KMS-11 (cell line): ENCODE results near the gene LRRN4.

ENCODE experiments used
- H2AFZ ChIP-seq: fragments of 200-600 bp; sonication (generic); 2 replicates; pipeline ENCODE4 v1.6.1; 2016; ENCODE audit warnings: antibody characterized with exemption, mixed run types, low read depth
- H3K27ac ChIP-seq: fragments of 200-600 bp; sonication (generic); 2 replicates; pipeline ENCODE4 v1.6.1; 2016; ENCODE audit warnings: mild to moderate bottlenecking, mixed run types
- H3K27me3 ChIP-seq: fragments of 200-600 bp; sonication (generic); 2 replicates; pipeline ENCODE4 v1.6.1; 2017; ENCODE audit warnings: mild to moderate bottlenecking, low read depth, mixed run types, moderate library complexity; ENCODE audit not compliant: insufficient read depth
- H3K36me3 ChIP-seq: fragments of 200-600 bp; sonication (generic); 2 replicates; pipeline ENCODE4 v1.6.1; 2017; ENCODE audit warnings: mild to moderate bottlenecking, mixed run types; ENCODE audit not compliant: insufficient read depth
- H3K4me1 ChIP-seq: fragments of 200-600 bp; sonication (generic); 2 replicates; pipeline ENCODE4 v1.6.1; 2016; ENCODE audit warnings: mild to moderate bottlenecking, low read depth, mixed run types; ENCODE audit not compliant: poor library complexity, severe bottlenecking
- H3K4me2 ChIP-seq: fragments of 200-600 bp; sonication (generic); 2 replicates; pipeline ENCODE4 v1.7.0; 2016; ENCODE audit warnings: mild to moderate bottlenecking, mixed run types
- H3K4me3 ChIP-seq: fragments of 200-600 bp; sonication (generic); IDR thresholded peaks from 2 replicates; pipeline ENCODE4 v1.6.1; 2017; ENCODE audit warnings: low read depth, low read length, mixed read lengths; ENCODE audit not compliant: insufficient read depth
- H3K79me2 ChIP-seq: fragments of 200-600 bp; sonication (generic); 2 replicates; pipeline ENCODE4 v1.6.1; 2016; ENCODE audit warnings: low read depth, mixed run types; ENCODE audit not compliant: insufficient read depth
- H3K9ac ChIP-seq: fragments of 200-600 bp; sonication (generic); 2 replicates; pipeline ENCODE4 v1.6.1; 2016; ENCODE audit warnings: mild to moderate bottlenecking, mixed run types
- H4K20me1 ChIP-seq: fragments of 200-600 bp; sonication (generic); 2 replicates; pipeline ENCODE4 v1.6.1; 2016; ENCODE audit warnings: mild to moderate bottlenecking, mixed run types; ENCODE audit not compliant: insufficient read depth
- CTCF ChIP-seq: fragments of 200-600 bp; sonication (generic); conservative IDR thresholded peaks from 2 replicates; pipeline ENCODE4 v1.6.1; 2017; ENCODE audit warnings: low read depth, mild to moderate bottlenecking, antibody characterized with exemption, low read length, moderate library complexity, mixed read lengths

The LRRN4 gene

GRCh38 chr20:6060213-6060612, 6.4 kb upstream of the LRRN4 start:
- Histone ChIP-seq H2AFZ (no peak overlapping the region), H3K79me2 (no peaks in the 10 kb centered on the region), H3K4me3 (no peak overlapping the region)

DNA sequence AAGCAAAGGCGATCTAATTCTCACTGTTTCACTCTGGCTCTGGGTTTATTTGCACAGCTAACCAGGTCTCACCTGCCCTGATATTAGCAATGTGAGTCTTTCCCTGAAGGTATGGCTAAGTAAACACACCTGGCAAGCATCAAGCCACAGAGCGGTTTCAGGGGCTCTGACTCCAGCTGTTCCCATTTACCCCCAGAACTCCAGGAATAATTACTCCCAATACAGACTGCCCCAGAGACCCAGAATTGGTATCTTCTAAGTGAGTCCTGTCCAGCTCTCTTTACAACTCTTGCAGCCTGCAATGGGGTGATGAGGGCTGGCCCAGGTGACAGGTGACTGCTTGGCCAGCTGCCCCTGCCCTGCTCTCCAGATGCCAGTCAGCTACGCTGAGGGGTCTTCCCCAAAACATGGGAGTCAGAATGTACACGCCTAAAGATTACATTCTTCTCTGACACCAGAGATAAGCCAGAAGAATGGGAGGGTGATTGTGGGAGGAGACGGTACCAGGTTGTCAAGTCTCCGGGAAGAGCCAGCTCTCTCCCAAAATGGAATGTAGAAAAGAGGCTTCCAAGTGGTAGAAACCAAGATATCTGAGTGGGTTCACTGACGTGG, 4.9 kb upstream of the LRRN4 start:
- no peaks in the 10 kb centered on the region for H3K4me1 ChIP-seq
- TF ChIP-seq CTCF = no peak
- H3K9ac ChIP-seq = no peak overlapping the region
- H3K27ac ChIP-seq = no peak overlapping the region
- no peaks in the 10 kb centered on the region for H3K27me3 ChIP-seq
- H4K20me1 ChIP-seq = no peaks in the 10 kb centered on the region
- no peak overlapping the region for H3K4me3 ChIP-seq
- H3K4me2 ChIP-seq = no peak overlapping the region
- no peaks in the 10 kb centered on the region for H3K36me3 ChIP-seq
- H2AFZ ChIP-seq = no peak overlapping the region
- no peaks in the 10 kb centered on the region for H3K79me2 ChIP-seq

More at GRCh38 chr20:6060213-6060612, 6.4 kb upstream of the LRRN4 start:
- TF ChIP-seq CTCF = no peak
- Histone ChIP-seq H3K27me3 (no peaks in the 10 kb centered on the region), H3K4me1 (no peaks in the 10 kb centered on the region), H3K4me2 (no peak overlapping the region), H3K9ac (no peak overlapping the region), H3K36me3 (no peaks in the 10 kb centered on the region), H3K27ac (no peak overlapping the region), H4K20me1 (no peaks in the 10 kb centered on the region)

GRCh38 chr20:6057691-6058090, 3.8 kb upstream of the LRRN4 start:
- no peak for TF ChIP-seq CTCF
- no peaks in the 10 kb centered on the region for H3K27me3 ChIP-seq

GRCh38 chr20:6057139-6057538, 3.3 kb upstream of the LRRN4 start:
- H4K20me1 ChIP-seq = no peaks in the 10 kb centered on the region
- H3K4me2 ChIP-seq = no peak overlapping the region
- no peaks in the 10 kb centered on the region for H3K27me3 ChIP-seq
- H3K79me2 ChIP-seq = no peaks in the 10 kb centered on the region
- H3K4me1 ChIP-seq = no peaks in the 10 kb centered on the region
- no peaks in the 10 kb centered on the region for H3K36me3 ChIP-seq
- no peak overlapping the region for H3K4me3 ChIP-seq
- H3K27ac ChIP-seq = no peak overlapping the region
- TF ChIP-seq CTCF = no peak
- no peak overlapping the region for H2AFZ ChIP-seq
- H3K9ac ChIP-seq = no peak overlapping the region

More at GRCh38 chr20:6057691-6058090, 3.8 kb upstream of the LRRN4 start:
- H3K4me3 ChIP-seq = no peak overlapping the region
- H3K79me2 ChIP-seq = no peaks in the 10 kb centered on the region
- no peaks in the 10 kb centered on the region for H4K20me1 ChIP-seq
- H3K27ac ChIP-seq = no peak overlapping the region
- H3K9ac ChIP-seq = no peak overlapping the region
- H3K36me3 ChIP-seq = no peaks in the 10 kb centered on the region
- no peaks in the 10 kb centered on the region for H3K4me1 ChIP-seq
- H2AFZ ChIP-seq = no peak overlapping the region
- H3K4me2 ChIP-seq = no peak overlapping the region
